A549 (cell line): ENCODE data around the gene FBH1.

Source experiments
- BHLHE40 ChIP-seq: IDR thresholded peaks from 2 replicates; pipeline ENCODE4 v1.6.1; 2012; ENCODE audit warnings: low read depth, low read length, inconsistent platforms
- CEBPB ChIP-seq, 2 experiments: fragments of >200 bp in 1 of 2; sonication (Bioruptor Twin) in 1 of 2; formaldehyde crosslinking in 1 of 2; IDR thresholded peaks; 2 replicates each; pipeline ENCODE4 v1.6.1; 2012 to 2016
- CHD2 ChIP-seq: fragments of 150-350 bp; IDR thresholded peaks from 2 replicates; pipeline ENCODE4 v1.6.1; 2014; ENCODE audit warnings: low read length; ENCODE audit not compliant: partially characterized antibody
- CTCF ChIP-seq: fragments of >200 bp; sonication (Bioruptor Twin); formaldehyde crosslinking; IDR thresholded peaks from 3 replicates; pipeline ENCODE4 v1.5.1; 2016
- EHMT2 ChIP-seq: fragments of 200-600 bp; sonication (generic); IDR thresholded peaks from 2 replicates; pipeline ENCODE4 v1.6.1; 2016; ENCODE audit warnings: antibody characterized with exemption, low read depth, mild to moderate bottlenecking, moderate library complexity
- HDAC2 ChIP-seq: fragments of 200-600 bp; sonication (generic); IDR thresholded peaks from 2 replicates; pipeline ENCODE4 v1.6.1; 2016
- HMGXB4 ChIP-seq: fragments of 250-450 bp; sonication (Bioruptor Pico); IDR thresholded peaks from 2 replicates; pipeline ENCODE4 v1.5.0; 2021; ENCODE audit warnings: mild to moderate bottlenecking, moderate library complexity, borderline replicate concordance
- MAX ChIP-seq: IDR thresholded peaks from 2 replicates; pipeline ENCODE4 v1.6.1; 2012
- MYC ChIP-seq: IDR thresholded peaks from 2 replicates; pipeline ENCODE4 v1.6.1; 2012; ENCODE audit warnings: mild to moderate bottlenecking, inconsistent platforms, low read length, improper control_type of control experiment, borderline replicate concordance
- POLR2AphosphoS2 ChIP-seq: conservative IDR thresholded peaks from 2 replicates; pipeline ENCODE4 v1.6.1; 2012; ENCODE audit warnings: low read length, improper control_type of control experiment, inconsistent platforms
- RCOR1 ChIP-seq: fragments of 150-350 bp; IDR thresholded peaks from 2 replicates; pipeline ENCODE4 v1.6.1; 2014; ENCODE audit warnings: antibody characterized with exemption, low read length, low read depth
- ZFP36 ChIP-seq: fragments of 450-650 bp; IDR thresholded peaks from 2 replicates; pipeline ENCODE4 v1.6.1; 2014; ENCODE audit warnings: borderline replicate concordance; ENCODE audit not compliant: partially characterized antibody

- TF ChIP-seq CTCF (no peak), BHLHE40 (no peak), MYC (no peak), HDAC2 (no peak), CHD2 (no peak), EHMT2 (no peak), HMGXB4 (CRISPR knock-in tag) (no peak), POLR2AphosphoS2 (no peak), MAX (no peak), CEBPB (IDR thresholded peaks at IDR 0.05) (no peak), ZFP36 (no peak), RCOR1 (no peak)
These were observed 4.4 kb upstream of the FBH1 start for GRCh38 chr10:5885619-5886018.
